ENCODE results near the gene DARS1.

DNA sequence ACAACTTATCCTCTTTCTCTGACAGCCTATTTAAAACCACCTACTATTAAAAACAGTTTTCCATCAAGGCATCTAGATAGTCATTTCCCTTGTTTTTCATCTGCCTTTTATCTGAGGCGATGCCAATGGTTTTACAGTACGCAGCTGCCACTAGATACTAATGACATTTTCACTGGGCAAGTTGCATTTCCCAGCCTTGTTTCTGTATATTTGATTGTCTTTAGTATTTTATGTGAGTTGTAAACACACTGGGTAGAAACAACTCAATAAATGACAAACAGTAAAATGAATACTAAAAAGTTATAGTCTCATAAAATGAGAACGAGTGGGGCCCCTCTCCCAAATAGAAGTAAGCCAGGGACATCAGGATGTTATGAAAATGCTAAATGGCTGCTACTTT lies 8.9 kb upstream of the DARS1 start:
- TF ChIP-seq, protein P1, sequence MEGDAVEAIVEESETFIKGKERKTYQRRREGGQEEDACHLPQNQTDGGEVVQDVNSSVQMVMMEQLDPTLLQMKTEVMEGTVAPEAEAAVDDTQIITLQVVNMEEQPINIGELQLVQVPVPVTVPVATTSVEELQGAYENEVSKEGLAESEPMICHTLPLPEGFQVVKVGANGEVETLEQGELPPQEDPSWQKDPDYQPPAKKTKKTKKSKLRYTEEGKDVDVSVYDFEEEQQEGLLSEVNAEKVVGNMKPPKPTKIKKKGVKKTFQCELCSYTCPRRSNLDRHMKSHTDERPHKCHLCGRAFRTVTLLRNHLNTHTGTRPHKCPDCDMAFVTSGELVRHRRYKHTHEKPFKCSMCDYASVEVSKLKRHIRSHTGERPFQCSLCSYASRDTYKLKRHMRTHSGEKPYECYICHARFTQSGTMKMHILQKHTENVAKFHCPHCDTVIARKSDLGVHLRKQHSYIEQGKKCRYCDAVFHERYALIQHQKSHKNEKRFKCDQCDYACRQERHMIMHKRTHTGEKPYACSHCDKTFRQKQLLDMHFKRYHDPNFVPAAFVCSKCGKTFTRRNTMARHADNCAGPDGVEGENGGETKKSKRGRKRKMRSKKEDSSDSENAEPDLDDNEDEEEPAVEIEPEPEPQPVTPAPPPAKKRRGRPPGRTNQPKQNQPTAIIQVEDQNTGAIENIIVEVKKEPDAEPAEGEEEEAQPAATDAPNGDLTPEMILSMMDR (IDR thresholded peaks at IDR 0.05), result no peak
- TF ChIP-seq POLR2A (IDR thresholded peaks at IDR 0.05), result no peak
